Stomach (tissue), 9 donors: Measurements from ENCODE around the gene TCN2. TPM values are rescaled to one million over a fixed set of nuclear protein-coding genes. Genes with fewer than 3 reads are reported as not detected.
A peak's percentile ranks its signal among the peaks of the same experiment; 100 is the strongest.

Experiments
- DNase-seq, 2 donors: peaks; one replicate each; pipeline versions ENCODE4 v3.0.0 to v3.0.0-alpha.2; 2013 to 2019
- H3K27ac ChIP-seq, 5 donors: fragments of 200-600 bp in 4 of 5; sonication (generic) in 4 of 5; one replicate each; pipeline ENCODE4 v1.5.1; 2013 to 2019; ENCODE audit warnings: mild to moderate bottlenecking in 1 of 5, moderate library complexity in 1 of 5
- H3K27me3 ChIP-seq, 3 donors: fragments of 200-600 bp; sonication (generic); one replicate each; pipeline ENCODE4 v1.5.1; 2017 to 2019; ENCODE audit warnings: mixed run types in 1 of 3
- H3K36me3 ChIP-seq, 4 donors: fragments of 200-600 bp; sonication (generic); 1 replicate in 3 of 4; 2 replicates in 1 of 4; pipeline ENCODE4 v1.5.1; 2016 to 2019
- H3K4me1 ChIP-seq, 4 donors: fragments of 200-600 bp; sonication (generic); one replicate each; pipeline ENCODE4 v1.5.1; 2016 to 2019
- H3K4me3 ChIP-seq, 4 donors: fragments of 200-600 bp; sonication (generic) in 3 of 4; one replicate each; pipeline ENCODE4 v1.5.1; 2016 to 2019; ENCODE audit warnings: mild to moderate bottlenecking in 1 of 4
- H3K9me3 ChIP-seq, 4 donors: fragments of 200-600 bp; sonication (generic); one replicate each; pipeline ENCODE4 v1.5.1; 2016 to 2019
- EP300 ChIP-seq: sonication (generic); formaldehyde crosslinking; IDR thresholded peaks from one replicate; pipeline ENCODE4 v1.6.1; 2017; ENCODE audit warnings: antibody characterized with exemption
- POLR2A ChIP-seq, 4 donors: fragments of 450-650 bp; IDR thresholded peaks; one replicate each; pipeline ENCODE4 v1.6.1; 2016; ENCODE audit warnings: antibody characterized with exemption in 4 of 4, control low read depth in 2 of 4, mild to moderate bottlenecking in 1 of 4, moderate library complexity in 1 of 4
- POLR2AphosphoS5 ChIP-seq, 3 donors: sonication (generic); formaldehyde crosslinking; IDR thresholded peaks; one replicate each; pipeline ENCODE4 v1.6.1; 2016; ENCODE audit warnings: antibody characterized with exemption in 3 of 3
- WGBS, 5 donors: extraction: QIAGEN DNeasy Blood & Tissue Kit in 3 of 5; methylation state at CpG; one replicate each; pipeline versions ENCODE4 v1.1.5 to v1.1.7; 2013 to 2018; 5-methylcytosine and 5-hydroxymethylcytosine counted together
- intact Hi-C: fragments of 100-400 bp; cut with DNase I; formaldehyde crosslinking; loops from one replicate; pipeline ENCODE4 v1.15.1; 2023; ENCODE audit warnings: low total_unique reads
- polyA plus RNA-seq, 3 donors: library from polyadenylated mRNA; stranded (reverse); fragments of 200-250 nt; gene quantifications; one replicate each; pipeline ENCODE4 v1.2.3, GENCODE V29; 2013
- total RNA-seq, 5 donors: library from RNA; depleted of rRNA; stranded (reverse); fragments of >200 nt; gene quantifications; one replicate each; pipeline versions ENCODE4 v1.1.0 to v1.2.3, GENCODE V29; 2014 to 2016
- TF ChIP-seq, protein P1 (sequence below), 7 experiments: fragments of 450-650 bp in 4 of 7; fragments of 200-600 bp in 3 of 7; sonication (generic) in 3 of 7; IDR thresholded peaks; one replicate each; pipeline ENCODE4 v1.5.1; 2016 to 2019; ENCODE audit warnings: antibody characterized with exemption in 7 of 7, control low read depth in 2 of 7, mild to moderate bottlenecking in 1 of 7
- donor health status: healthy with polysubstance abuse.
- donor health status: Bipolar disorder and iron deficiency.
- donor health status: healthy.

TCN2 gene
- total and polyA plus RNA-seq, 8 donors: 1.4 to 16.3 (median 4.2) TPM

DNA sequence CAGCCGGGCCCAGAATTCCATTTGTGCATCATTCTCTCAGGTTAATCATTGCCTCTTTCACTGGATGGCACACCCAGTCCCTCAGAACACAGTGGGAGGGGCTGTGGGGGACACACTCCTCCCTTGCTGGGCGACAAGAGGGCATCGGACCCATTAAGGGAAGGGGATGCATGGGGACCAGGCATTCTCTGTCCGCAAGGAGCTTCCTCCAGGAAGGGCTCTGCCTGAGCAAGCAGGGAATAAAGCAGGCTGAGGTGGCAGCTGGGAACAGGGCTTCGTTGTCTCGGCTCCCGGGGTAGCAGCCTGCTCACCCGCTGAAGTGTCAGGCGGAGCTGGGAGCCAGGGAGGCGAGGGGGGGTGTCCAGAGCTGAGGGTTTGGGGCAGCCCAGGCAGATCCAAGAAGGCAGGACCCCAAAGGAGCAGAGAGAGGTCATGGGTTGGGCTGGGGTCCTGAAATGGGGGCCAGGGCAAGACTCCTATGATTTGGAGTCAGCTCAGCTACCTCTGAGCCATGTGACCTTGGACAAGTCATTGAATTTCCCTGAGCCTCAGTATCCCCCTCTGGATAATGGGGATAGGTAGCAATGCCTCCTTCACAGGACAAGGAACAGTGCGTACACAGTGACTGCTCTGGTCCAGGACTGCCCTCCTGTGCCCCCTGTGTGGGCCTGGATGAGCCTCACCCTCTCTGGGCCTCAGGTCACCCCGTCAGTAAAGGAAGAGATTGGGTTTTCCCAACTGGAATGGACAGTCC, 34.0 kb upstream of the TCN2 start:
- no peak for TF ChIP-seq POLR2A (IDR thresholded peaks at IDR 0.05)
- peak in 1 of 3 donors; percentile 5 for TF ChIP-seq POLR2AphosphoS5 (IDR thresholded peaks at IDR 0.05)
- DNase-seq: peak in 1 of 2 donors; percentile 67
- Histone ChIP-seq H3K27ac (peak overlapping the region; percentile 80 to 89 (median 87)), H3K4me1 (peaks cover 45 to 49% (median 47%) of the 10 kb centered on the region in 4 donors), H3K9me3 (no peaks in the 10 kb centered on the region), H3K36me3 (peaks cover 18 to 29% (median 28%) of the 10 kb centered on the region in 4 donors), H3K27me3 (no peaks in the 10 kb centered on the region), H3K4me3 (peak overlapping the region in 2 of 4 donors; percentile 37 to 55)
- intact Hi-C loops: no loop called here
- WGBS, 5 donors: 16 to 41% (median 25%) methylated on average over 12 of the region's 12 CpGs

DNA sequence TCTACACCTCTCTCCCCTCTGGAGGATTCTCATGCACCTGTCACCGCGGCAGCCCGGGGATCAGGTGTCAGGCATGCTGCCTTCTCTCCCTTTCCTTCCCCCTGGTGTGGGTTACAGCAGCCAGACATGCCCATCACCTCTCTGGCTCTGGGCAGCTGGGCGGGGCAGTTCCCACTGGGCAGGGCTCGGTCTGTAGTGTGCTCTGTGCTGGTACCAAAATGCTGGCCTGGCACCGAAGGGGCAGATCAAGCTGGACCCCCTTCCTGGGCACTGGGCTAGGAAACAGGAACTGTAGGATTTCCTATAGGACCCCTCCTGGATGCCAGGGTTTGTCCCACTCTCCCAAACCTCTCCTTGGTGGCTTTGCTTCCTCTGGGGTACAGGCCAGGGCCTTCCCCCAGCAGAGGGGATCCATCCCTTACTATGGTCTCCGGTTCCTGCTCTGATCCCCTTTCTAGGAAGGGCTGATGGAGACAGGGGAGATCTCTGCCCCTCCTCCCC, 33.3 kb upstream of the TCN2 start:
- Histone ChIP-seq H3K4me3 (peak overlapping the region; percentile 37 to 55 (median 45)), H3K27ac (peak overlapping the region; percentile 80 to 89 (median 87)), H3K4me1 (peaks cover 45 to 49% (median 47%) of the 10 kb centered on the region in 4 donors), H3K27me3 (no peaks in the 10 kb centered on the region), H3K36me3 (peaks cover 24 to 35% (median 34%) of the 10 kb centered on the region in 4 donors), H3K9me3 (no peaks in the 10 kb centered on the region)
- TF ChIP-seq POLR2A (IDR thresholded peaks at IDR 0.05): no peak
- TF ChIP-seq POLR2AphosphoS5 (IDR thresholded peaks at IDR 0.05): no peak
- TF ChIP-seq, protein P1, sequence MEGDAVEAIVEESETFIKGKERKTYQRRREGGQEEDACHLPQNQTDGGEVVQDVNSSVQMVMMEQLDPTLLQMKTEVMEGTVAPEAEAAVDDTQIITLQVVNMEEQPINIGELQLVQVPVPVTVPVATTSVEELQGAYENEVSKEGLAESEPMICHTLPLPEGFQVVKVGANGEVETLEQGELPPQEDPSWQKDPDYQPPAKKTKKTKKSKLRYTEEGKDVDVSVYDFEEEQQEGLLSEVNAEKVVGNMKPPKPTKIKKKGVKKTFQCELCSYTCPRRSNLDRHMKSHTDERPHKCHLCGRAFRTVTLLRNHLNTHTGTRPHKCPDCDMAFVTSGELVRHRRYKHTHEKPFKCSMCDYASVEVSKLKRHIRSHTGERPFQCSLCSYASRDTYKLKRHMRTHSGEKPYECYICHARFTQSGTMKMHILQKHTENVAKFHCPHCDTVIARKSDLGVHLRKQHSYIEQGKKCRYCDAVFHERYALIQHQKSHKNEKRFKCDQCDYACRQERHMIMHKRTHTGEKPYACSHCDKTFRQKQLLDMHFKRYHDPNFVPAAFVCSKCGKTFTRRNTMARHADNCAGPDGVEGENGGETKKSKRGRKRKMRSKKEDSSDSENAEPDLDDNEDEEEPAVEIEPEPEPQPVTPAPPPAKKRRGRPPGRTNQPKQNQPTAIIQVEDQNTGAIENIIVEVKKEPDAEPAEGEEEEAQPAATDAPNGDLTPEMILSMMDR (IDR thresholded peaks at IDR 0.05): no peak
- TF ChIP-seq EP300: no peak
- peak; percentile 49 to 56 for DNase-seq
- WGBS, 5 donors: 21 to 41% (median 27%) methylated on average over 7 of the region's 7 CpGs
- intact Hi-C loops: no loop called here

DNA sequence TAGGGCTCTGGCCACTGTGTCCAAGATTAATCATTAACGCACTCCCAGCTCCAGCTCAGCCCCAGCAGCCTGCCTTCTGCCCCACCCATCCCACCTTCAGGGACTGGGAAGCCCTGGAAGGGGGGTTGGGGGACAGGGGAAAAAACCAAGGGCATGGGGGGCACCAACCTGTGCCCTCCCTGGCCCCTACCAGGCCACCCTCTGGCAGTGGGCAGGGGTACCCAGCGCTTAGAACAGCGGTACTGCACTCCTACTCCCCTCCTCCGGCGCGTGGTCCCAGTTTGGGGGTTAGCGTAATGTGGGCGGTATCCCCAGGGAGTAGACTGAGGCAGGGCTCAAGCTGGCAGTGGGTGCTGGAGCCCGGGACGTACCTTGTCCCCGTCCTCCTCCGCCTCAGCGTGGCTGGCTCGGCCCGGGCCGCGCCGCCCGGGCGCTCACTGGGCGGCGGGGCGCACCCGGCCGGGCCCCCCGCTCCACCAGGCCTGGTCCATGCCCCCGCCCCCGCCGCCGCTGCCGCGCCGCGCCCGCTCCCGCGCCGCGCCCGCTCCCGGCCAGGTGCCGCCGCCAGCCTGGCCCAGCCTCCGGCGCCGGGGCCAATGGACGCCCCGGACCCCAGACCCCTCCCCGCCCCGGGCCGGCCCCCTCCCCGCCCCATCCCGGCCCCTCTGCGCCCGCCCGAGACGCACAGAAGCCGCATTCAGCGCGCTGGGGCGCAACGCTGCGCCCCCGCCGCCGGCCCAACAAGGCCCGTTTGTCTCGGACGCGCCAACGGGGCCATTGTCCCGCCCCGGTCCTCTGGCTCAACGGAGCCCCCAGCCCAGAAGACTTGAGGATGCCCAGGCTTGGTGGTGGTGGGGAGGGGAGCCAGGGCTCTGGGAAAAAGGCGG, 32.6 kb upstream of the TCN2 start, which contains the start of gene GAL3ST1:
TSS of gene GAL3ST1 (minus strand) at position 571 of the 887 bp plus-strand sequence. CDS start 17,273 bp downstream, outside the sequence.
- Histone ChIP-seq H3K9me3 (no peaks in the 10 kb centered on the region), H3K27me3 (no peaks in the 10 kb centered on the region), H3K4me3 (peak within 1 kb of the TSS; percentile 37 to 55 (median 45)), H3K4me1 (peaks cover 45 to 49% (median 47%) of the 10 kb centered on the region in 4 donors), H3K27ac (peak within 1 kb of the TSS; percentile 85 to 89 (median 87)), H3K36me3 (peaks cover 31 to 42% (median 41%) of the 10 kb centered on the region in 4 donors)
- DNase-seq: peak; percentile 66 to 88
- WGBS, 5 donors: 2 to 14% (median 7%) methylated on average over 9 to 75 of the region's 75 CpGs
- intact Hi-C loops: no loop called here
- TF ChIP-seq, protein P1 (IDR thresholded peaks at IDR 0.05): no peak
- TF ChIP-seq POLR2AphosphoS5 (IDR thresholded peaks at IDR 0.05) (no peak), EP300 (no peak), POLR2A (IDR thresholded peaks at IDR 0.05) (no peak)

DNA sequence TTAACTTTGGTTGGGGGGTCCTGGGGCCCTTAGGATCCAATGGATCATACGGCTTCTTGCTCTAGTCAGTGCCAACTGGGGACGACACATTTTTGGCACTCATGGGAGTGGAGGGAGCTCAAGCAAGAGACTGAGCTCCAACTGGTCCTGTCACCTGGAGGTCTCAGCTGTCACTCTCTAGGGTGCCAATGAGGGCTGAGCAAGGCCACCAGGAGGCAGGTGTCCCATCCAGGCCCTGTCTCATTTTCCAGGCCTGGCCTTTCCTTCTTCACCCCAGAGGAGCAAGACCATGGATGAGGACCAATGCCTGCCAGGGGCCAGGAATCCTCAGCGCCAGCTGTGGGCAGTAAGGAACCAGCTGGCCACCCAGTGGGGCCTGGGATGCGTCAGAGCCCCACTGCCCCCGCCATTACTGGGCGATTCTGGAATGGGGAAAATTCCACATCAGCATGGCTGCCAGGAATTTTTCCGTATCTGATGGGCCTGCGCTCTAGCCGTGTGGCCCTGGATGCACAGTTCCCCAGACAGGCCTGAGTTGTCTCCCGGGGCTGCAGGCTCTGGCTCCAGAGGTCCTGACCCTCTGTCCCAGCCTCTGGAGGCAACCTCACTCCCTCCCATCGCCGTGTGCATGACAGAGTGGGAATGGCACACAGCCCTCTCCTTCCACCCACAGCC, 31.8 kb upstream of the TCN2 start:
- 26 to 55% (median 32%) methylated on average over 10 to 12 of the region's 12 CpGs for WGBS, 5 donors
- peak; percentile 60 to 75 for DNase-seq
- peaks cover 45 to 49% (median 47%) of the 10 kb centered on the region in 4 donors for H3K4me1 ChIP-seq
- H3K4me3 ChIP-seq: peak overlapping the region; percentile 37 to 55 (median 45)
- H3K36me3 ChIP-seq: peaks cover 39 to 50% (median 49%) of the 10 kb centered on the region in 4 donors
- H3K9me3 ChIP-seq: no peaks in the 10 kb centered on the region
- intact Hi-C loops: no loop called here
- H3K27me3 ChIP-seq: no peaks in the 10 kb centered on the region
- H3K27ac ChIP-seq: peak overlapping the region; percentile 82 to 88 (median 85)
- TF ChIP-seq POLR2A (IDR thresholded peaks at IDR 0.05): no peak
- TF ChIP-seq, protein P1 (IDR thresholded peaks at IDR 0.05): peak in 1 of 7 experiments; percentile 10
- peak in 2 of 3 donors; percentile 12 to 64 for TF ChIP-seq POLR2AphosphoS5 (IDR thresholded peaks at IDR 0.05)
- no peak for TF ChIP-seq EP300
